Body of pancreas (tissue), 4 donors: ENCODE measurements around the gene LINGO4. TPM values are rescaled to one million over a fixed set of nuclear protein-coding genes. Genes with fewer than 3 reads are reported as not detected.
A peak's percentile ranks its signal among the peaks of the same experiment; 100 is the strongest.

Experiments
- ATAC-seq: fragments of 150-250 bp; one replicate; pipeline ENCODE4 v1.9.1; 2016
- DNase-seq, 4 donors: peaks; one replicate each; pipeline ENCODE4 v3.0.0-alpha.2; 2019
- H3K27ac ChIP-seq, 4 donors: fragments of 200-600 bp; sonication (generic); 1 replicate in 3 of 4; 2 replicates in 1 of 4; pipeline versions ENCODE4 v1.5.1 to v1.6.1; 2016 to 2019; ENCODE audit warnings: mild to moderate bottlenecking in 1 of 4, mixed read lengths in 1 of 4, moderate library complexity in 1 of 4
- H3K27me3 ChIP-seq, 2 donors: fragments of 200-600 bp; sonication (generic); one replicate each; pipeline ENCODE4 v1.6.0; 2016; ENCODE audit warnings: mild to moderate bottlenecking in 1 of 2
- H3K36me3 ChIP-seq, 2 donors: fragments of 200-600 bp; sonication (generic); replicated peaks in 1 of 2; 2 replicates each; pipeline ENCODE4 v1.5.1; 2016; ENCODE audit warnings: low read depth in 2 of 2; ENCODE audit not compliant: insufficient read depth in 1 of 2
- H3K4me1 ChIP-seq: fragments of 200-600 bp; sonication (generic); one replicate; pipeline ENCODE4 v1.6.0; 2016
- H3K4me3 ChIP-seq, 2 donors: fragments of 200-600 bp; sonication (generic); 1 replicate in 1 of 2; 2 replicates in 1 of 2; pipeline ENCODE4 v1.5.1; 2016 to 2019
- H3K9me3 ChIP-seq, 3 donors: fragments of 200-600 bp; sonication (generic); 1 replicate in 2 of 3; 2 replicates in 1 of 3; pipeline ENCODE4 v1.5.1; 2016
- POLR2A ChIP-seq, 3 donors: fragments of 450-650 bp; IDR thresholded peaks; one replicate each; pipeline ENCODE4 v1.6.1; 2016; ENCODE audit warnings: antibody characterized with exemption in 3 of 3, mild to moderate bottlenecking in 2 of 3
- WGBS, 2 donors: methylation state at CpG; one replicate each; pipeline ENCODE4 v1.1.5; 2017; 5-methylcytosine and 5-hydroxymethylcytosine counted together
- intact Hi-C: fragments of 100-400 bp; cut with DNase I; formaldehyde crosslinking; loops from one replicate; pipeline ENCODE4 v1.15.1; 2023
- total RNA-seq, 2 donors: library from RNA; depleted of rRNA; stranded (reverse); fragments of >200 nt; gene quantifications; one replicate each; pipeline ENCODE4 v1.1.0, GENCODE V29; 2016
- TF ChIP-seq, protein P1 (sequence below), 7 experiments: fragments of 450-650 bp in 4 of 7; fragments of 200-600 bp in 3 of 7; sonication (generic) in 3 of 7; IDR thresholded peaks; one replicate each; pipeline ENCODE4 v1.5.1; 2016 to 2019; ENCODE audit warnings: antibody characterized with exemption in 7 of 7

LINGO4 gene
- total RNA-seq, 2 donors from 2014 or later: 0.66 to 1.6 TPM

DNA sequence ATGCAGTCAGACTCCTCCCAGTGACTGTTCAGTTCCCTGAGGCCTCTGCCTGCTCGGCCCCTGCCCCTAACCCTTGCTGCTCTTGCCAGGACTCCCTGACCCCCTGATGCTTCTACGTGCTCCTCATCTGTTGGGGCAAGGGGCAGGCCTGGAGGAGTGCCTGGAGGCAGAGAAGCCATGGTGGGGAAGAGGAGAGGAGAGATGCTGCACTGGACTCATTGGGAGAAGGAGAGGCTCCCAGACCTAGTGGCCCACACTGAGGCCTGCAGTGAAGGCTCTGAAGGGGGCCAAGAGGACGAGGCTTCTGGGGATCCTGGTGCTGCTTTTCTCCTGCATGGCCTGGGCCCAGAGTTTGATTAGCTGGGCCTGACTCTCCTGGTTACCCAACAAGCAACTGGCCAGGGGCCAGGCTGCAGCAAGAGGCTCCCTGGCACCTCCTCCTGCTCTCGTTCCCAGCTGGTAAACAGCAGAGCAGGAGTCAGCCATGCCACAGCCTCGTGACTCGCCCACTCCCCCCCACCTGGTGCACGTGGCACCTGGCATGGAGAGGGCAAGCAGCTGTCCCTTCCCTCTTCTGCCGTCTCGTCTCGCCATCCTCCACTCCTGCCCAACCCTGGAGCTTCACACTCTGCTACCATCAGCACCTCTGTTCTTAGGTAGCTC lies 27.2 kb upstream of the LINGO4 start:
- Histone ChIP-seq H3K4me1 (peaks cover 85% of the 10 kb centered on the region), H3K36me3 (peaks cover 2 to 4% of the 10 kb centered on the region in 2 donors), H3K4me3 (no peak overlapping the region), H3K27me3 (no peaks in the 10 kb centered on the region), H3K27ac (peak overlapping the region; percentile 87 to 98 (median 94)), H3K9me3 (no peaks in the 10 kb centered on the region)
- TF ChIP-seq, protein P1, sequence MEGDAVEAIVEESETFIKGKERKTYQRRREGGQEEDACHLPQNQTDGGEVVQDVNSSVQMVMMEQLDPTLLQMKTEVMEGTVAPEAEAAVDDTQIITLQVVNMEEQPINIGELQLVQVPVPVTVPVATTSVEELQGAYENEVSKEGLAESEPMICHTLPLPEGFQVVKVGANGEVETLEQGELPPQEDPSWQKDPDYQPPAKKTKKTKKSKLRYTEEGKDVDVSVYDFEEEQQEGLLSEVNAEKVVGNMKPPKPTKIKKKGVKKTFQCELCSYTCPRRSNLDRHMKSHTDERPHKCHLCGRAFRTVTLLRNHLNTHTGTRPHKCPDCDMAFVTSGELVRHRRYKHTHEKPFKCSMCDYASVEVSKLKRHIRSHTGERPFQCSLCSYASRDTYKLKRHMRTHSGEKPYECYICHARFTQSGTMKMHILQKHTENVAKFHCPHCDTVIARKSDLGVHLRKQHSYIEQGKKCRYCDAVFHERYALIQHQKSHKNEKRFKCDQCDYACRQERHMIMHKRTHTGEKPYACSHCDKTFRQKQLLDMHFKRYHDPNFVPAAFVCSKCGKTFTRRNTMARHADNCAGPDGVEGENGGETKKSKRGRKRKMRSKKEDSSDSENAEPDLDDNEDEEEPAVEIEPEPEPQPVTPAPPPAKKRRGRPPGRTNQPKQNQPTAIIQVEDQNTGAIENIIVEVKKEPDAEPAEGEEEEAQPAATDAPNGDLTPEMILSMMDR (IDR thresholded peaks at IDR 0.05): peak in 1 of 7 experiments; percentile 22
- TF ChIP-seq POLR2A (IDR thresholded peaks at IDR 0.05): peak in 2 of 3 donors; percentile 33 to 40
- peak; percentile 79 for ATAC-seq
- intact Hi-C loops: no loop called here
- 3 to 13% methylated on average over 7 to 10 of the region's 10 CpGs for WGBS, 2 donors
- DNase-seq: peak; percentile 97 to 100 (median 99)

DNA sequence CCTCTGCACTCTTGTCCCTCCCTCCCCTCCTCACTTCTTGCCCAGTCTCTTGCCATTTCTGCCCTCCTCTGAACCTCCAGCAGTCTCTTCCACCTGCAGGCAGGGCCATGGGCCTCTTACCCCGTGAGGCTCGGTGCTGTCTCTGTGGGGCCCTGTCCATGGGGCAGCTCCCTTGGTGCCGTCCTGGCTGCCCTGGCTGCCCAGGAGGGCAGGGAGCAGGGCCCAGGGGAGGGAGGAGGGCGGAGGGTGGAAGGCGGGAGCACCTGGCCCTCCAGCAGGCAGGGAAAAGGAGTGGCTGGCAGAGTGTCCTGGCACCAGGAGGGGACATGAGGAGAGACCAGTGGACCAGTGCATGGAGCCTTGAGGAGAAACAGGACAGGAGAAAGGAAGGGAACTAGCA lies 26.4 kb upstream of the LINGO4 start, which contains the start of gene RORC:
Gene RORC (minus strand): TSS at position 198 of the 400 bp plus-strand sequence. CDS start 38 bp downstream, at position 160.
- H3K4me3 ChIP-seq: peak within 1 kb of the TSS; percentile 76 to 79
- peak; percentile 72 to 95 (median 94) for TF ChIP-seq POLR2A (IDR thresholded peaks at IDR 0.05)
- TF ChIP-seq, protein P1 (IDR thresholded peaks at IDR 0.05): peak in 1 of 7 experiments; percentile 22
- peaks cover 2 to 4% of the 10 kb centered on the region in 2 donors for H3K36me3 ChIP-seq
- 16 to 36% methylated on average over 2 to 5 of the region's 5 CpGs for WGBS, 2 donors
- ATAC-seq (peak; percentile 80), DNase-seq (peak; percentile 89 to 93 (median 92))
- intact Hi-C loops: no loop called here
- peak within 1 kb of the TSS; percentile 87 to 98 (median 94) for H3K27ac ChIP-seq
- no peaks in the 10 kb centered on the region for H3K9me3 ChIP-seq
- H3K4me1 ChIP-seq: peaks cover 85% of the 10 kb centered on the region
- no peaks in the 10 kb centered on the region for H3K27me3 ChIP-seq

GRCh38 chr1:151831256-151831591 lies 26.0 kb upstream of the LINGO4 start:
- ATAC-seq (no peak), DNase-seq (no peak)
- Histone ChIP-seq H3K4me1 (peaks cover 84% of the 10 kb centered on the region), H3K36me3 (peaks cover 2 to 4% of the 10 kb centered on the region in 2 donors), H3K27me3 (no peaks in the 10 kb centered on the region), H3K9me3 (no peaks in the 10 kb centered on the region), H3K27ac (peak overlapping the region; percentile 87 to 98 (median 94)), H3K4me3 (peak overlapping the region; percentile 76 to 79)
- WGBS, 2 donors: 7 to 18% methylated on average over 4 of the region's 4 CpGs
- intact Hi-C loops: no loop called here
- TF ChIP-seq POLR2A (IDR thresholded peaks at IDR 0.05): no peak

DNA sequence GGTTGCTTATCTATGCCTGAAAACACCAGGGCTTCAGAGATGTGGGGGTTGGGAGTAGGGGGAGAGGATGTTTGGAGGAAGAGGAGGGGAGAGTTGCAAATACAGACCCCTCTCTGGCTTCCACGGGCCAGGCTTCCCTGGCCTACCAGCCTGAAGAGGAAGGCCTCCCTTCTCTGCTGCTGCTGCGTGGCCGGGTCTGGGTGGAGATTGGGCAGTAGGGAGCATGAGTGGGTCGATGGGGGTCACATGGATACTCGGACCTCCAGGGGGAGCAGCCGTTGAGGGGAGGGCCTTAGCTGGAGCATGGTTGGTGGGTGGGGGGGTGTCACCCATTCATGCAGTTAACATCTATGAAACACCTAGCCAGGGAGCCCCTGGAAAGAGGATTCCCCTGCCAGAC lies 24.8 kb upstream of the LINGO4 start:
- TF ChIP-seq, protein P1 (IDR thresholded peaks at IDR 0.05): no peak
- no peak for TF ChIP-seq POLR2A (IDR thresholded peaks at IDR 0.05)
- no peak overlapping the region for H3K4me3 ChIP-seq
- H3K27ac ChIP-seq: peak overlapping the region in 3 of 4 donors; percentile 93 to 98 (median 95)
- peaks cover 4 to 5% of the 10 kb centered on the region in 2 donors for H3K36me3 ChIP-seq
- intact Hi-C loops: no loop called here
- peaks cover 82% of the 10 kb centered on the region for H3K4me1 ChIP-seq
- no peaks in the 10 kb centered on the region for H3K9me3 ChIP-seq
- ATAC-seq: no peak
- WGBS, 2 donors: 24 to 33% methylated on average over 6 of the region's 6 CpGs
- no peak for DNase-seq
- H3K27me3 ChIP-seq: no peaks in the 10 kb centered on the region

- Histone ChIP-seq H3K27me3 (no peaks in the 10 kb centered on the region), H3K4me1 (peaks cover 77% of the 10 kb centered on the region), H3K4me3 (no peak overlapping the region), H3K27ac (peak overlapping the region in 3 of 4 donors; percentile 15 to 98 (median 93)), H3K36me3 (peaks cover 4 to 5% of the 10 kb centered on the region in 2 donors), H3K9me3 (no peaks in the 10 kb centered on the region)
- intact Hi-C loops: no loop called here
- 49 to 51% methylated on average over 4 of the region's 4 CpGs for WGBS, 2 donors
- TF ChIP-seq POLR2A (IDR thresholded peaks at IDR 0.05): no peak
- TF ChIP-seq, protein P1 (IDR thresholded peaks at IDR 0.05): no peak
- ATAC-seq: no peak
- DNase-seq: no peak
Observed at GRCh38 chr1:151829352-151830046, 24.3 kb upstream of the LINGO4 start.
